Medulla oblongata (tissue), 1 donor: ENCODE results near the gene PPP1R9B.

Experiments used
- DNase-seq: peaks from one replicate; pipeline ENCODE4 v3.0.0-alpha.2; 2015; ENCODE audit errors: extremely low spot score

The PPP1R9B gene

DNA sequence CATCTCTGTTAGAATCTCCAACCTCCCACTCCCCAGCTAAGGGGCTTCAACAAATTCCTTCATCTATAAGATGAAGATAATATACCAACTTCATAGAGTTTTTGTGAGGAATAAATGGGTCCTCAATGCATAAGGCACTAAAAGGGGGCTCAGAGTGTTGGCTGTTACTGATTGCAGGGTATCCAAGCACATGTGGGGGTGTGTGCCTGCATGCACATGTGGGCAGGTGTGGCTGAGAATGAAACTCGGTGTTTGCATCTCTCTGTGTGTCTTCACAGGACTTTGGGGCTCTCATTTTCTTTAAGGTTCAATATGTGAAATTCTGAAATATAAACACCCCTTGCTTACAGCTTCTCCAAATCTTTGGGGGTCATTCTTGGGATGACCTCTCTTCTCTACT, 4.1 kb upstream of the PPP1R9B start:
- DNase-seq = no peak

DNA sequence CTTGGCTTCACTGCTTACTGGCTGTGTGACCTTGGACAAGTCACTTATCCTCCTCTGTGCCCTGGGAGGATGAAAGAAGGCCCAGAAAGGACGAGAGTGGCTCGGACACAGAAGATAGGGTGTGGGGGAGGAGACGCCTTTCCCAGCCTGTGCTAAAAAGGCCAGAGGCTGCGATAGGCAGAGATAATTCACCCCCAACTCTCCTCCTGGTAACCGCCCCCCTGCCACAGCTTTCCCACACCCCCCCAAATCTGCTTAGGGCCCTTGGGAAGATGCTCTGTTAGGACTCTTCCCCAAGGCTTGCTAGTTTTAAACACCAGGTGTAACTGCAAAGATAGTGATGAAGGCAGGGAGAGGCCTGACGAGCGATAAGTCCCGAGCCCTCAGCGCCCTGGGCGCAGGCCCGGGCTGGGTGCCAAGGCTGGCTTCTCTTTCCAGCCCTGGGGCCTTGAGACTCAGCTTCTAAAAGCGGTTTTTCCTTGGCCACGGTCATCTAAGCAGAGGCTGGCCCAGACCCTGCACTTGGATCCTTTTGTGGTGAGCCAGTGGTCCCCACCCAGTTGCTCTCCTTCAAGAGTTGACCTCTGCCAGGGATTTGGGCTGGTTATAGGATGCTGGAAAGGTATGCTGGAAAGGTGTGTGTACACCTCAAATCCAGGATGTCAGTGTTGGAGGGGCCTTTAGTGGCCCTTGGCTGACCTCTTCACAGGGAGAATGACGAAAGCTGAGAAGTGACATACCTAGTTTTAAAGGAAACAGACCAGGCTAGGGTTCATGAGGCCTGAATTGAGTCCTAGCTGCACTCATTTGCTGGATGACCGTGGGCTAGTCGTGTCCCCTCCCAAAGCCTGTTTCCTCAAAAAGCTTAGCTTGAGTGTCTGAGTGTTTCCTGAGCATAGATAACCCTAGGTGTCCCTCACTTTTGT, 3.4 kb upstream of the PPP1R9B start:
- DNase-seq = no peak

DNA sequence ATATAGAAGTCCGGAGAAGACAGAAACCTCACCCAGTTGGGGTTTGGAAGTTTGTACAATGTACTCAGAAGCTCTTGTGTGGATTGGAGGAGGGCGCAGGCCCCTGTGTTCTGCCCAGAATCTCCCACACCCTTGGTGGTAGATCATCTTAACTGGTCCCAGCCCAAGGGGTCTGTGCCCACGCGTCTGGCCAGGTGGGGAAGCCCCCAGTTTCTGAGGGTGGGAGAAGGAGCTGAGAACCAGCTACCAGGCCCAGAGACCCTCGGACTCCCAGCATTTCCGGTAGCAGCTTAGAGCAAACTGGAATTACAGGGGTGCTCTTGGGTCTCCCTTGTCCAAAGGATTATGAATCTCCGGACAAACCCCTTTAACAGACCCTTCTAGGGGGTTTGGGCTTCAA, 2.3 kb upstream of the PPP1R9B start:
- no peak for DNase-seq

DNA sequence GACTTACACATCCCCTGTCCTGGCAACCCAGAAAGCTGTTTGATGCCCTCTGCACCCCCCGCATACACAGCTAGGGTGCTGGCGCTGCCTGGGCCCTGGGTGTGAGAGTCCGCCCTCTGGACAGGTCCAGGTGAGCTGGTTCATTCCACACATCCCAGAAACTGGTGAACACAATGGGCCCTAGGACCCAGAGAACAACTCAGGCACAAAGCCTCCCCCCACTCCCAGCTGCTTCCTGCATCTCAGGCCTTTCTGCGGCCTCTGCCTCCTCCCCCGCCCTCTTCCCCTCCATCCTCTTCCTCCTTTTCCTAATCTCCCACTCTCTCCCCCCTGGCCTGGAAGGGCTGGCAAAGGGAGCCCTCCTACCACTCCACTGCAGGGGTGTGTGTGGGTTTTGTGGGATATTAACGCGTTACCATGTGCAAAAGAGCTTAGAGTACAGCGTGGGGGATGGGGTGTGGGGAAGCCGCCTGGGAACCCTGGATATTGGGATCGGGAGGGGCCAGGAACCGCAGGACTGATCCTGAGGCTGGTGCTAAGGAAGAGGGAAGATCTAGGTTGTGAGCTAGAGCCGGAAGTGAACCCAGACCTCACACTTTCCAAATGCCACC, 1.6 kb upstream of the PPP1R9B start:
- DNase-seq = peak; percentile 96

DNA sequence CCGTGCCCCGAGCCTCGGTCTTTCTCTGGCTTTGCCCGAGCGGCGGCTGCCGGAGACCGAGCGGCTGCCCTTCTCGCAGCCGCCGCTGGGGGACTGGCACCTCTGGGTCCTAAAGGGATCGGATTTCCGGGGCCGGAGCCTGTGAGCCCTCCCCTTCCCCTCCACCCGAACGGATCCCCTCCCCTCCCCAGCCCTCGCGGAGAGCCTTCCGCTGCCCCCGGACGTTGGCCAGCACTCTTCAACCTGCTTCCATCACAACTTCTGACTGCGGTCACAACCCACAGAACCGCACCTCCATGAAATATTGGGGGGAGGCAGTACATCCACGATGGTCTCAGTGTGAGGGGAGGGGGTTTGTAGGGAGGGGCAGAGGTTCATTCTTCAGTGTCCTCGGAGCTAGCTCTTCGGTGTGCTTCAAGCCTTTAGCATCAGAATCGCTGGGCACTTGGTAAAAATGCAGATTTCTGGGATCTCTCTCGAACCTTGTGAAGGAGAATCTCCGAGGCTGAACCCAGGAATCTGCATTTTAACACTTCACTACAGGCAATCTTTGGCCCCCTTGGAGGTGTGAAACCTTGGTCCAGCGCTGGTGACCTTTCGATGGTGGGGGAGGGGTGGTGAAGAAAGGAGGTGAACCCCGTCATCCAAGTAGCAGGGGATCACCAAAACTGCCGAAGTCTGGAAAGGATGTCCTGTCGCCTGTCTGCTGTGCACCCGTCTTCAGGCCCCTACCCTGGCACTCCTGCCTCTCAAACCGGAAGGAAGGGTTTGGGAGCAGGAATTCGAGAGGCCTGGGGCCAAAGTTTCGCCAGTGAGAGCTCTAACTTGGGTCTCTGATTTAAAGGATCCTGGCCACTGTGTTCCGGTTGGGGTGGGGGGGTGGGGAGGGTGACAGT, 812 bp upstream of the PPP1R9B start:
- DNase-seq = peak; percentile 95

DNA sequence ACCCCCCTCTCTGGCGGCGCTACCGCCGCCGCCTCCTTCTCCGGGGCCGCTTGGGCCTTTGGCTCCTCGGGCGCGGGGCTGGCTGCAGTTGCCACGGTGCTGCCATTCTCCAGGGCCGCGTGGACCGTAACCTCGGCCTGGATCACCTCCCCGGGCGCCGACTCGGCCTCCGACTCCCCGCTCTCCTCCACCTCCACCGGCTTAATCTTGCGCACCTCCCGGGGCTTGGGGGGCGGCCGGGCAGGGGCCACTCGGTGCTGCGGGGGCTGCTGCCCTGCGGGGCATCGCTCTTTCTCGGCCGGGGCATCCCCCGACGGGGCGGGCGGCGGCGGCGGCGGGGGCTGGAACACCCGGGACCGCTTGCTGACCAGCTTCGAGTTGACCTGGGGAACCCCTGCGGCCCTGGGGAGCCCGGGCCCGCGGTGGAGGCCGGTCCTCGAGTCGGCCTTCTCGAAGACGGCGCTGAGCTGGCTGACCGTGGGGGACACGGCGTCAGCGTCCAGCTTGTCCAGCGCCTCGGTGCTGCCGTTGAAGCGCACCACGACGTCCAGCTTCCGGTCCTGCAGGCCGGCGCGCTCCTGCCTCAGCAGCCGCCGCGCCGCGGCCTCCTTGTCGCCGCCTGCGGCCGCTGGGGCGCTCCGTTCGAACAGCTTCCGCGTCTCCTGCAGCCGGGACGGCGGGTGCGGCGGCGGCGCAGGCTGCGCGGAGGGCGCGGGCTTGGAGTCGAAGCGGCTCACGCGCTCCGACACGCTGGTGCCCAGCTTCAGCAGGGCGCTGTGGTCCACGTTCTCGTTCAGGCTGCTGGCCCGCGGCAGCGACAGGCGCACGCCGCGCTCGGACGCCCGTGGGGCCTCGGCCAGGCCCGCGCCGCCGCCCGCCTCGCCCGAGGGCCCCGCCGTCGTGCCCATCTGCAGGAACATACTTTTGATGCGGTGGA, 792 bp downstream of the PPP1R9B start:
- DNase-seq = no peak

DNA sequence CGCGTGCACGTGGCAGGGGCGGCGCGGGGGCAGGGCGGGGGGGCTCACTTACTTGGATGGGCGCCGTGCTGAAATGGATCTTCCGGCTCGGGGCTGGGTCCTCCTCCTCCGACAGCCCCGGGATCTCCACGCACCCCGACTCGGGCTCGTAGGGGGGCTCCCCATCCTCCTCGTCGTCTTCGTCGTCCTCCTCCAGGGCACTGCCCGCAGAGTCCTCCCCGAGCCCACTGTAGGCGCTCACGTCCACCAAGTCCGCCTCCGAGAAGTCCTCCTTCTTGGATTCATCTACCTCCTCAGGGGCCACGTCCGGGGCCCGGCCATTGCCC, 1.4 kb downstream of the PPP1R9B start:
- no peak for DNase-seq

DNA sequence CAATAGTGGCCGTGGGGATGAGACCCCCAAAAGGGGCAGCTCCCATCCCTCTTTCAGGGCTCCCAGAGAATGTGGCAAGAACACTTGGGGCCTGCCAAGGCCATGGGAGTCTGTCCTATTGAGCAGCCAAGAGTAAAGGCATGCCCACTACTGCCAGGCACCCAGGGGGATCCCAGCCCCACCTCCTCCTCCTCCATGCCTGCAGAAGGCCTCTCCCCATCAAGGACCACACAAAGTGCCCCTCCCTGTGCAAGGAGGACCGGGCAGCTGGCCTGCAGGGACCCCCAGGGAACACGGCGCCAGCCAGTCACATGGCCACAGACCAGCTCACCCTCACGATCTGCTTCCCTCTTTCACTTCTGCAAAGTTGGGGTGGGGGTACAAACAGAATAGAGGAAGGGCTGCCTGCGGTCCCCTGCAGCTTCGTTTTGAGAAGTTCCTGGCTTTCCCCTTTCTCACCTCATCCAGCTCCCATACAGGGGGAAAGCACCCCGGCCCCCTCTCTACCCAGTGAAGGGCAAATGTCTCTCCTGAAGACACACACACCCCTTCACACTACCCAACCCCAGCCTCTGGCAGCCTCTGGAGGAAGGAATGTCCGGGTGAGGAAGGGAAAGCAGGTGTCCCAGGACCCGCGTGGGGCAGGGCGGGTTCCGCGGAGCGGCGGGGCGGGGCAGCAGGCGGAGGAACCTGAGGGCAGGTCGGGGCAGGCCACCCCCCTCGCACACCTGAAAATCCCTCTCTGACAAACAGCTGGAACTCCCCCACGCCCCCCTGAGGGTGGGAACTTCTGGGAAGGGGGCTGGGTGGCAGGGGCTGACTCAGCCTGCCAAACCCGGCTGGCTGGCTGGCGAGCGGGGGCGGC, 2.0 kb downstream of the PPP1R9B start:
- peak; percentile 87 for DNase-seq

DNA sequence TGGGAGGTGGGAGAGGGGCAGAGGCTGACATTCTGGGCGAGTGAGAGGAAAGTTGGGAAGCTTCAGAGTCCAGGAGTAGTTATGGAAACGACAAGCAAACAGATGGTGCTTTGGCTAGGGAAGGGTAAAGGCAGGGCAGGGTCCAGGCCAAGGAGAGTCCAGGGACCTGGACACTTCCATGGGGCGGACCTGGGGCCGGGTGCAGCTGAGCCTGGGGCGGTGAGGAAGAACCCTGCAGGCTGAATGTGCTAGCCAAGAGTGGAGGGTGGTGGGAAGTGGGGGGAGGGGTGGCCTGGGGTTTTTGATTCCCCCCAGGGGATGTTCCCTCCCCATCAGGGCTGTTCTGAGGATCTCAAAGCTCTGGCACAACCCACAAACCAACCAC, 2.6 kb downstream of the PPP1R9B start:
- DNase-seq = no peak

DNA sequence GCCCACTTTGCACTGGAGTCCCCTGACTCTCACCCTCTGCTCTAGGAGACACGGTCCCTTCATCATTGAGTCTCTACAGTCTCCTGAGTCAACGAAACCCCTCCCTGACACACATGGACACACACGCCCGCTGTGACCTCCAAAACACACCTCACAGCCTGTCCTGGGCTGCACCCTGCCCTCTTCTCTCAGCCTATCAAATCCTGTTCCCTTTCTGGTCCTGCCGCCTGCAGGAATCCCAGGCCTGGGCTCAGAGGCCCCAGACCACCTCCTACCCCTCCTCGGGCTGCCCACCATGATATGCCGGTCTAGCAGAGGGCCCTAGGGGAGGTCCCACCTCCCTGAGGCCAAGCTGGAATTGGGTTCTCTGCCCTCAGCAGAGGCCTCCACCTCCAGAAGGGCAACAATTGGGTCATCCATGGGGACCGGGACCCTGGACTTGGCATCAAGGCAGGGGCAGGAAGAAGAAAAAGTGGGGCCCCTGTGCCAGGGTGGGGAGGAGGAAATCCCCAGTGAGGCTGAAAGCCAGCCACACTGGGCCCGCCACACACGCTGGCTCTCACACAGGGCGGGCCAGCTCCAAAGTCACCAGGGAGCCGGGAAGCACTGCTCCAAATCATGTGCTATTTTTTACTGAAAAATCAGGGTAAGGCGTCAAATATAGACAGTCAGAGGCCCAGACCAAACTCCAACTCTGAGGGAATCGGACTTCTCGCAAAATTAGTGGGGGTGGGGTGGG, 3.4 kb downstream of the PPP1R9B start:
- no peak for DNase-seq

DNA sequence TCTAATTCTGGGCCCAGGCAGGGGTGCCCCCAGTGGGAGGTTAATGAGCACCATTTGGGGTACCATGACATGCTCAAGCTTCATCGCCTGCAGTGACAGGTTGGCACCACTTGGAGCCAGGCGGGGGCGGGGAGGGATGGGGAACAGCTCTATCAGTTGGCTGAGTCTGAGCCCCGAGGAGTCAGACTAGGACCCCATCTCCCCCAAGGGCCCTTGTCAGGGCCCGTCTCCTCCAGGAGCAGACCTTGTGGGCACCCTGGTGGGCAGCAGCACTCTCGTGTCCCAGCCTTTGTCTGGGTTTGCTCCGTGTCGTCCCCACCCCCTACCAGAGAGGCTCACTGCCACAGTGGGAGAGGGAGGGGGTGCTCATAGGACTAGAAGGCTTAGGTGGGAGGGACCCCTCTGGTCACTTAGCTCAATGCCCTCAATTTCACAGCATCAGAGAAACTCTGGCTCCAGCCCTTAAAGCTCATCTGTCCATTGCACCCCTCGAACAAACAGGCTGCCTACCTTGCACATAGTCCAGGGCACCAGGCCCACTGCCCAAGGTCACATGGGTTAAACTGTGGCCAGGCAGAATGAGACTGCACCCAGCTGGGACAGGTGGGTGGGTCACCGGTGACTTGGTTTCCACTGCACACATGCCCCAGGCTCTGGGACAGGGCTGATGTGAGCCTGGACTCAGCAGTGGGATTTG, 4.1 kb downstream of the PPP1R9B start:
- no peak for DNase-seq

DNA sequence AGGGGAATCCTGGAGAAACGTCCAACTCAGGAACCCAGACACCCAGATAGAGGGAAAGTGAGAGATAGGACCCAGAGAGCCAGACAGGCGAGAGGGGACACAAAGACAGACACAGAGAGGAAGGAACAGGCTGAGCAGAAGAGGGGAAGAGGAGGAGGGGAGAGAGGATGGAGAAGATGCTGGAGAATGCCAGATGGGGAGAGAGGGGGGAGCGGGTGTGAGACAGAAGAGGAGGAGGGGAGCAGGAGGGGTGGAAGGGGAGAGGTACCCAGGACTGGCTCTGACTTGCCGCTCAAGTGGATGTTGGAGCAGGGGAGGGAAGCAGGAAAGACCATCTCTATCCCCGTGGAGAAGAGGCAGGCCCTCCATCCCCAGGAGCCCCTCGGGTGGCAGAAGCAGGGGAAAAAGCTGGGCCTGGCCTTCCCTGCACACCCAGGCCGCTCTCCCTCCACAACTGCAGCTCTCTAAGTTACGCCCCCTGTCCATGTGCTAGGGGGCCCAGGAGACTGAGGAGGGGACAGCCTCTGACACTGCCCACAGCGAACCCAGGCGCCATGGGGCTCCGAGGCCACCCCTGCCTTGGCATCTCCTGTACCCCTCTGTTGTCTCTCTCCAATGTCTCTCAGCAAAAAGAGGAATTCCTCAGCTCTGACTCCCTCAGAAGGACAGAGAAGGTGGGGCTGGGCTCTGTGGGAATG, 4.8 kb downstream of the PPP1R9B start:
- DNase-seq = no peak

DNA sequence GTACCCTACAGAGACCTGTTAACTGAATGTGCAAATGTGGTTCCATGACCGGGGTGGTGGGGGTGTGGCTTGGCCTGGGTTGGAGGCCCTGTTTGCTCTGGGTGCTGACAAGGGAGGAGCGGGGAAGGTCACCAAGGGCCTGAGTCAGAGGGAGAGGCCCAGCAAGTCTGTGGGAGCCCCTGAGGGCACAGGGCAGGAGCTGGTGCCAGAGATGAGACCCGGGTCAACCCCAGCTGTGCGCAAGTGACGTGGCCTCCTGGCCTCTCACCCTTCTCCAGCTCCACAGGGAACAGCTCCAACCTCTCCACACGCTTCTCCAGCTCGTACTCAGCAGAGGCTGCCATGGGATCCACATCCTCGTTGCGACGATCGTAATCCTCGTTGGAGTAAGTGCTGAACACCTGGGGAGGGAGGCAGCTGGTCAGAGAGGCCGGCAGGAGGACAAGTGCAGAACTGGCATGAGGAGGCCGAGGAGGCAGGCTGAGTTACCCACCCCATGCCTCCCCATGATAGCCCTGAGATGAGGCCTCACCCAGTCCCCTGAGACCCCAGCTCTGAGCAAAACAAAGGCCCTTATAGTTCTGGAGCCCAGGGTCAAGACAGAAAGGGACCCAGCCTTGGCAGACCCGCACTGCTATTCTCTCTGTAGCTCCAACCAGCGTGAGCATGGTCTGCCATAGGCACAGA, 5.5 kb downstream of the PPP1R9B start:
- no peak for DNase-seq

DNA sequence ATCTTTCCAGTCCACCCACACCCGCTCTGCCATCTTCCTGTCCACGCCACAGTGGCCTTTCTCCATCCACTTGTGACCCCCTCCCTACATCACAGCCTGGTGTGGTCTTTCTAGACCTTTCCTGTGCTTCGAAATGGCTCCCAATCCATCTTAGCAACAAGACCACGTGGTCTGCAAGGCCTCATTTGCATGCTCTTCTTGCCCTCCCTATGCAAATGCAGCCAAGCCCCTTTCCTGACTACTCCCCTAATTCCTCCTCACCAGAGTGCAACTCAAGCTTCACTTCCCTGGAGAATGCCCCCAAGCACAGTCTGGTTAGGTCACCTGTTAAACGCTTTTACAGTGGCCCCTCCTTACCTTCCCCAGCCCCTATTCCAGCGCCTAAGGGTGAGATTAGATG, 6.1 kb downstream of the PPP1R9B start:
- no peak for DNase-seq

DNA sequence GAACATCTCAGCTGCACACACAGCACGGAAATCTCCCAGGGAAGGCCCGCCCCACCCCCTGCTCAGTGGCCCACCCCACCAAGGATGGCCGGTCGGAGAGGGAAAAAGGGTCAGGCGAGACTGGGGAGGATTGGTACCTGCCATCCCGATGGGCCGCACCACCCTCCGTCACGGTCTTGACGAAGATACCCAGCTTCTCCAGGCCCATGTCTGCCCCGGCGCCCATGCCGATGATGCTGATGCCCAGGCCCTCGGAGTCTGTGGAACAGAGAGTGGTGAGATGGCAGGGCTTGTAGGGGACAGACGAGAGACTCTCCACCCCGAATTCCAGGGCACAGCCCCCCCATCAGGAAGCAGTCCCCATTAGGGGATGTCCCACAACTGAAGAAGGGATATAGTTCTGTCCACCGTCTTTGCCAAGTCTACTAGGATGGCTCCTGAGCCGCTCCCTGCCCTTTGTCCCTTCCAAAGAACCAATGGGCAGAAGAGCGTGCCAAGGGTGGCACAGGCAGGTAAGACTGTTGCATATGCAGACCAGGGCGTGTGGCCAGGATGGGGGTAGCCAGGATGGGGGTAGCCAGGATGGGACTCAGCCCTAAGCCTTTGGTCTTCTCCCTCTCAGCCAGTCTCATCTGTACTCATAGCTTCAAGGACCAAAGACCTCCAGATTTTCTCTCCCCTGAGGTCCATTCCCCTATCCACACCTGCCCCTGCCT, 6.9 kb downstream of the PPP1R9B start:
- no peak for DNase-seq

DNA sequence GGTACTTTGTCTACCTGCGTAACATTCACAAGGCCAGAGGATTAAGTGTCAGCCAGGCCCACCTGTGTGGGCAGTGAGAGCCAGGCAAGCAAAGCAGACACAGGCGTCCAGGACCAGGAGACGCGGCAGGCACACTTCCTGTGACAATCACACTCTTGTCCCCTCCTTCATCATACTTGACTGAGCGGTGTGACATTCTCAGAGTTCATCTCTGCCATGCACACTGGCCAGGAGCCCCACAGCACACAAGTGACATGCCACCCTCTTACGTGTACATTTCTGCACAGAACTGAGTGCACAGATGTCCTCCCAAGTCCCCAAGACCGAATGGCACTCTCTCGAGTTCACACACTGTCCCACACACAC, 8.7 kb downstream of the PPP1R9B start:
- DNase-seq = no peak

DNA sequence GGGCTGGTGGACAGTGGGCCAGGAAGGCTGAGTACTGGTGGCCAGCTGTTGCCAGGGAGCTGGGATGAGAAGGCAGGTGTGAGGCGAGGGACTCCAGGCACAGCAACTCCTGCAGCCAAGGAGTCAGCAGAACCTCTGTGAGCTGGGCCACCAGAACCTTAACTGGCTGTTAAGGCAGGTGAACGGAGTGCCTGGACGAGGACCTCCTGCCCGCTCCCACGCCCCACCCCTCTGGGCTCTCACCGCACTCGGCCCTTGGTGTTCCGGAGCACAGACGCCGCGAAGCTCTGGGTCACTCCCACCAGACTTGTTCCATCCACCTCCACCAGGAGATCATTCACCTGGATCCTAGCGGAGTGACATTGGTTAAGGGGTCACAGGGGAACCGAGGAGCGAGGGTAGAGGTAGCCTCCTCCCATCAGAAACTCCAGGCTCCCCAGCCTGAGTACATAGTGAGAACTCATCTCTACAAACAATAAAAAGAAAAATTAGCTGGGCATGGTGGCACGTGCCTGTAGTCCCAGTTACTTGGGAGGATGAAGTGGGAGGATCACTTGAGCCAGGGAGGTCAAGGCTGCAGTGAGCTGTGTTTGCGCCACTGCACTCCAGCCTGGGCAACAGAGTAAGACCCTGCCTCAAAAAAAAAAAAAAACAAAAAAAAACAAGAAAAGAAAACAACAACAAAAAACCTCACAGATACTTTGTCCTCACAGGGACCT, 9.3 kb downstream of the PPP1R9B start:
- no peak for DNase-seq
